ENCODE measurements around the gene ZNG1F.
"Not testable (repeated sequence)": the region's sequence is repeated elsewhere in the genome, so short reads cannot be mapped to it uniquely, and the experiment has no call there.

Gene ZNG1F

GRCh38 chr9:41189217-41189616 is at the start of gene ZNG1F:
ZNG1F (minus strand) TSS chr9:41189317; CDS start chr9:41189258, 59 bp downstream.
- DNase-seq (ENCODE audit: low spot score) = not testable (repeated sequence)

GRCh38 chr9:41237110-41237749 is 48.1 kb upstream of the ZNG1F start:
- FAIRE-seq = not testable (repeated sequence)
- peak; percentile 25 for DNase-seq (ENCODE audit: low spot score)

More at GRCh38 chr9:41189217-41189616, at the start of gene ZNG1F:
- FAIRE-seq = not testable (repeated sequence)

- FAIRE-seq; DNase-seq (ENCODE audit: low spot score): not testable (repeated sequence)
These were observed 47.5 kb upstream of the ZNG1F start for GRCh38 chr9:41236486-41237109.

- peak; percentile 3 for DNase-seq (ENCODE audit: low spot score)
- FAIRE-seq = not testable (repeated sequence)
These were observed 46.0 kb upstream of the ZNG1F start for GRCh38 chr9:41234811-41235805.

GRCh38 chr9:41234221-41234620 is 45.1 kb upstream of the ZNG1F start:
- FAIRE-seq; DNase-seq (ENCODE audit: low spot score): not testable (repeated sequence)

- not testable (repeated sequence) for FAIRE-seq; DNase-seq (ENCODE audit: low spot score)
These were observed 43.2 kb upstream of the ZNG1F start for GRCh38 chr9:41232326-41232725.

- DNase-seq (ENCODE audit: low spot score) = peak; percentile 15
- FAIRE-seq = not testable (repeated sequence)
These were observed 41.3 kb upstream of the ZNG1F start for GRCh38 chr9:41230418-41230817.

- FAIRE-seq (no peak), DNase-seq (ENCODE audit: low spot score) (peak; percentile 10)
These were observed 40.6 kb upstream of the ZNG1F start for GRCh38 chr9:41229408-41230401.

GRCh38 chr9:41219831-41220230 is 30.7 kb upstream of the ZNG1F start:
- not testable (repeated sequence) for DNase-seq (ENCODE audit: low spot score); FAIRE-seq

GRCh38 chr9:41188439-41188838 is 678 bp downstream of the ZNG1F start:
- not testable (repeated sequence) for FAIRE-seq; DNase-seq (ENCODE audit: low spot score)

GRCh38 chr9:41174994-41175393 is 14.1 kb downstream of the ZNG1F start:
- not testable (repeated sequence) for DNase-seq (ENCODE audit: low spot score); FAIRE-seq

GRCh38 chr9:41150116-41150515 is 39.0 kb downstream of the ZNG1F start:
- not testable (repeated sequence) for DNase-seq (ENCODE audit: low spot score); FAIRE-seq

- not testable (repeated sequence) for DNase-seq (ENCODE audit: low spot score); FAIRE-seq
These were observed 47.2 kb downstream of the ZNG1F start for GRCh38 chr9:41141878-41142277.

GRCh38 chr9:41128581-41128980 is 60.5 kb downstream of the ZNG1F start, which contains the start of gene FOXD4L6:
FOXD4L6 (minus strand) TSS chr9:41128681; CDS start chr9:41128383, 298 bp downstream.
- not testable (repeated sequence) for DNase-seq (ENCODE audit: low spot score); FAIRE-seq

GRCh38 chr9:41126746-41127446 is 62.2 kb downstream of the ZNG1F start:
- not testable (repeated sequence) for DNase-seq (ENCODE audit: low spot score); FAIRE-seq

GRCh38 chr9:41125936-41126335 is 63.2 kb downstream of the ZNG1F start:
- not testable (repeated sequence) for FAIRE-seq; DNase-seq (ENCODE audit: low spot score)

GRCh38 chr9:41125109-41125658 is 63.9 kb downstream of the ZNG1F start:
- not testable (repeated sequence) for FAIRE-seq; DNase-seq (ENCODE audit: low spot score)

GRCh38 chr9:41124250-41125108 is 64.6 kb downstream of the ZNG1F start:
- not testable (repeated sequence) for FAIRE-seq; DNase-seq (ENCODE audit: low spot score)

Data from urothelium cell line (cell line).